ENCODE results near the gene KCTD12.

Gene KCTD12

GRCh38 chr13:76884186-76884906 is 1.9 kb downstream of the KCTD12 start:
- Histone ChIP-seq H3K9ac (ENCODE audit: low read length) (peak overlapping the region; percentile 58; the same call in 1 of the 2 replicates), H3K4me3 (ENCODE audit: insufficient read depth, low read length, poor library complexity, severe bottlenecking) (peak overlapping the region; percentile 53), H2AFZ (ENCODE audit: low read depth, low read length, severe bottlenecking) (no peak overlapping the region)

GRCh38 chr13:76883236-76883635 is 3.0 kb downstream of the KCTD12 start:
- H2AFZ ChIP-seq (ENCODE audit: low read depth, low read length, severe bottlenecking): no peak overlapping the region
- no peak overlapping the region for H3K4me3 ChIP-seq (ENCODE audit: insufficient read depth, low read length, poor library complexity, severe bottlenecking)
- no peaks in the 10 kb centered on the region for H3K79me2 ChIP-seq (ENCODE audit: insufficient read depth, low read length)
- no peak overlapping the region for H3K9ac ChIP-seq (ENCODE audit: low read length)
- no peaks in the 10 kb centered on the region for H3K36me3 ChIP-seq (ENCODE audit: low read length)
- H3K27ac ChIP-seq (ENCODE audit: low read depth, low read length): no peak overlapping the region
- 0 out of 2 replicates have a peak, but pooled peaks cover 3% of the 10 kb centered on the region for H3F3A ChIP-seq (ENCODE audit: insufficient read depth)
- H3K4me2 ChIP-seq (ENCODE audit: low read depth, low read length, poor library complexity, severe bottlenecking): no peak overlapping the region
- H4K20me1 ChIP-seq (ENCODE audit: low read depth, low read length): 0 out of 2 replicates have a peak, but pooled peaks cover 5% of the 10 kb centered on the region
- 0 out of 2 replicates have a peak, but pooled peaks cover 3% of the 10 kb centered on the region for H3K27me3 ChIP-seq (ENCODE audit: low read length)
- no peaks in the 10 kb centered on the region for H3K9me3 ChIP-seq (ENCODE audit: insufficient read depth, low read length)
- TF ChIP-seq EZH2phosphoT487 (conservative IDR thresholded peaks at IDR 0.05; ENCODE audit: low read length): no peak
- TF ChIP-seq, protein P1, sequence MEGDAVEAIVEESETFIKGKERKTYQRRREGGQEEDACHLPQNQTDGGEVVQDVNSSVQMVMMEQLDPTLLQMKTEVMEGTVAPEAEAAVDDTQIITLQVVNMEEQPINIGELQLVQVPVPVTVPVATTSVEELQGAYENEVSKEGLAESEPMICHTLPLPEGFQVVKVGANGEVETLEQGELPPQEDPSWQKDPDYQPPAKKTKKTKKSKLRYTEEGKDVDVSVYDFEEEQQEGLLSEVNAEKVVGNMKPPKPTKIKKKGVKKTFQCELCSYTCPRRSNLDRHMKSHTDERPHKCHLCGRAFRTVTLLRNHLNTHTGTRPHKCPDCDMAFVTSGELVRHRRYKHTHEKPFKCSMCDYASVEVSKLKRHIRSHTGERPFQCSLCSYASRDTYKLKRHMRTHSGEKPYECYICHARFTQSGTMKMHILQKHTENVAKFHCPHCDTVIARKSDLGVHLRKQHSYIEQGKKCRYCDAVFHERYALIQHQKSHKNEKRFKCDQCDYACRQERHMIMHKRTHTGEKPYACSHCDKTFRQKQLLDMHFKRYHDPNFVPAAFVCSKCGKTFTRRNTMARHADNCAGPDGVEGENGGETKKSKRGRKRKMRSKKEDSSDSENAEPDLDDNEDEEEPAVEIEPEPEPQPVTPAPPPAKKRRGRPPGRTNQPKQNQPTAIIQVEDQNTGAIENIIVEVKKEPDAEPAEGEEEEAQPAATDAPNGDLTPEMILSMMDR (IDR thresholded peaks at IDR 0.05; ENCODE audit: insufficient read depth, low read length, poor library complexity, severe bottlenecking): no peak
- H3K9me2 ChIP-seq (replicated peaks; ENCODE audit: insufficient read depth, low read length): no peaks in the 10 kb centered on the region

More at GRCh38 chr13:76884186-76884906, 1.9 kb downstream of the KCTD12 start:
- Histone ChIP-seq H3K9me3 (ENCODE audit: insufficient read depth, low read length) (no peaks in the 10 kb centered on the region), H3K27ac (ENCODE audit: low read depth, low read length) (no peak overlapping the region), H3K27me3 (ENCODE audit: low read length) (0 out of 2 replicates have a peak, but pooled peaks cover 3% of the 10 kb centered on the region), H3K79me2 (ENCODE audit: insufficient read depth, low read length) (no peaks in the 10 kb centered on the region), H3K9me2 (replicated peaks; ENCODE audit: insufficient read depth, low read length) (no peaks in the 10 kb centered on the region), H4K20me1 (ENCODE audit: low read depth, low read length) (0 out of 2 replicates have a peak, but pooled peaks cover 5% of the 10 kb centered on the region), H3K36me3 (ENCODE audit: low read length) (no peaks in the 10 kb centered on the region), H3F3A (ENCODE audit: insufficient read depth) (0 out of 2 replicates have a peak, but pooled peaks cover 3% of the 10 kb centered on the region), H3K4me2 (ENCODE audit: low read depth, low read length, poor library complexity, severe bottlenecking) (peak overlapping the region; percentile 61)
- TF ChIP-seq EZH2phosphoT487 (conservative IDR thresholded peaks at IDR 0.05; ENCODE audit: low read length): no peak
- TF ChIP-seq, protein P1 (IDR thresholded peaks at IDR 0.05; ENCODE audit: insufficient read depth, low read length, poor library complexity, severe bottlenecking): no peak

- no peaks in the 10 kb centered on the region for H3K9me2 ChIP-seq (replicated peaks; ENCODE audit: insufficient read depth, low read length)
- 0 out of 2 replicates have a peak, but pooled peaks cover 5% of the 10 kb centered on the region for H4K20me1 ChIP-seq (ENCODE audit: low read depth, low read length)
- H3K9ac ChIP-seq (ENCODE audit: low read length): no peak overlapping the region
- H3K9me3 ChIP-seq (ENCODE audit: insufficient read depth, low read length): no peaks in the 10 kb centered on the region
- H3K36me3 ChIP-seq (ENCODE audit: low read length): no peaks in the 10 kb centered on the region
- H3K4me3 ChIP-seq (ENCODE audit: insufficient read depth, low read length, poor library complexity, severe bottlenecking): no peak overlapping the region
- H3K27ac ChIP-seq (ENCODE audit: low read depth, low read length): no peak overlapping the region
- H2AFZ ChIP-seq (ENCODE audit: low read depth, low read length, severe bottlenecking): no peak overlapping the region
- H3K27me3 ChIP-seq (ENCODE audit: low read length): 0 out of 2 replicates have a peak, but pooled peaks cover 3% of the 10 kb centered on the region
- H3K4me2 ChIP-seq (ENCODE audit: low read depth, low read length, poor library complexity, severe bottlenecking): no peak overlapping the region
- no peaks in the 10 kb centered on the region for H3K79me2 ChIP-seq (ENCODE audit: insufficient read depth, low read length)
- no peak for TF ChIP-seq EZH2phosphoT487 (conservative IDR thresholded peaks at IDR 0.05; ENCODE audit: low read length)
- TF ChIP-seq, protein P1 (IDR thresholded peaks at IDR 0.05; ENCODE audit: insufficient read depth, low read length, poor library complexity, severe bottlenecking): no peak
- 0 out of 2 replicates have a peak, but pooled peaks cover 3% of the 10 kb centered on the region for H3F3A ChIP-seq (ENCODE audit: insufficient read depth)
Measured at GRCh38 chr13:76882431-76882830, 3.8 kb downstream of the KCTD12 start.

All from SU-DHL-6 (cell line).